Heart left ventricle (tissue), 13 donors: ENCODE measurements around the gene KRT33A.

ENCODE experiments used
- CTCF ChIP-seq, 12 donors: fragments of 200-600 bp; sonication (generic) in 4 of 12; IDR thresholded peaks; one replicate each; pipeline versions ENCODE4 v1.5.0 to v1.8.0; 2018 to 2022; ENCODE audit warnings: antibody characterized with exemption in 12 of 12, mild to moderate bottlenecking in 5 of 12
- POLR2A ChIP-seq, 2 donors: fragments of 450-650 bp; IDR thresholded peaks; one replicate each; pipeline ENCODE4 v1.6.1; 2017; ENCODE audit warnings: antibody characterized with exemption in 2 of 2, mild to moderate bottlenecking in 2 of 2, moderate library complexity in 2 of 2
- donor health status: ischemic (EF 13 %, LVEDD 7.1; RV severe dilation, severe dysfunction).
- donor health status: DM: no; HTN: yes; CAD: no.
- donor health status: DM: no; HTN: no; CAD: no.
- donor health status: ischemic (EF 25% LVEDD 6.9; RV normal size, moderate dysfunction).
- donor health status: ischemic (EF 25% LVEDD 5.7; RV mildly dilated, moderate dysfunction).
- donor health status: ischemic (EF 35%, LVEDD 5.7; RV mildly dilated, moderate dysfunction).
- donor health status: nonischemic (EF 11% LVEDD 7.7; RV severe dilation, severe dysfunction).
- donor health status: DM: yes; HTN: yes; CAD: no.
- donor health status: PGD.
- donor health status: ischemic (EF 29% LVEDD 5.4; RV normal size, mild dysfunction).
- donor health status: nonischemic (EF 23%, LVEDD 6.1; RV moderate dilation, normal function).

GRCh38 chr17:41363881-41364280, 13.3 kb upstream of the KRT33A start:
- TF ChIP-seq POLR2A (IDR thresholded peaks at IDR 0.05) (no peak), CTCF (IDR thresholded peaks at IDR 0.05) (no peak)
